SK-N-SH (cell line): Measurements from ENCODE around the gene CRYBG3. TPM values are rescaled to one million over a fixed set of nuclear protein-coding genes. Genes with fewer than 3 reads are reported as not detected.

Source experiments
- CTCF ChIA-PET: fragments of 300-600, 350-600 bp; formaldehyde crosslinking; extraction: SDS; loops from one replicate; lab custom pipeline; 2021; lab: Yijun Ruan, JAX
- POLR2A ChIA-PET: fragments of 350-600 bp; sonication (Branson Sonifier 250); formaldehyde crosslinking; extraction: SDS; loops from one replicate; lab custom pipeline; 2020; ENCODE audit warnings: antibody characterized with exemption, inconsistent platforms; lab: Yijun Ruan, JAX
- DNase-seq: peaks from one replicate; pipeline ENCODE4 v3.0.0; 2012
- H2AFZ ChIP-seq: fragments of 200-600 bp; sonication (generic); 2 replicates; pipeline ENCODE4 v1.8.1; 2016; ENCODE audit warnings: antibody characterized with exemption, mild to moderate bottlenecking, low read depth
- H3F3A ChIP-seq: fragments of 200-600 bp; sonication (generic); replicated peaks from 2 replicates; pipeline ENCODE3; 2016; ENCODE audit warnings: antibody characterized with exemption, mild to moderate bottlenecking; ENCODE audit not compliant: insufficient read depth
- H3K27ac ChIP-seq, 2 experiments: fragments of 200-500 bp in 1 of 2; fragments of 200-600 bp in 1 of 2; sonication (Bioruptor generic) in 1 of 2; sonication (generic), shearing (Covaris generic) in 1 of 2; 2 replicates each; pipeline versions ENCODE4 v1.5.1 to v1.6.1; 2014 to 2016; ENCODE audit warnings: low read depth in 2 of 2, inconsistent platforms in 1 of 2, low read length in 1 of 2, mild to moderate bottlenecking in 1 of 2, mixed read lengths in 1 of 2
- H3K27me3 ChIP-seq: fragments of 200-600 bp; sonication (generic), shearing (Covaris generic); 2 replicates; pipeline ENCODE4 v1.6.1; 2016; ENCODE audit warnings: mixed run types; ENCODE audit not compliant: insufficient read depth
- H3K36me3 ChIP-seq, 2 experiments: fragments of 200-500 bp in 1 of 2; fragments of 200-600 bp in 1 of 2; sonication (Bioruptor generic) in 1 of 2; sonication (generic) in 1 of 2; replicated peaks in 1 of 2; 2 replicates each; pipeline versions ENCODE3 to v1.5.1; 2014 to 2016; ENCODE audit warnings: low read length in 1 of 2, mild to moderate bottlenecking in 1 of 2; ENCODE audit not compliant: insufficient read depth in 2 of 2, control insufficient read depth in 1 of 2
- H3K4me1 ChIP-seq, 2 experiments: fragments of 200-500 bp in 1 of 2; fragments of 200-600 bp in 1 of 2; sonication (Bioruptor generic) in 1 of 2; sonication (generic), shearing (Covaris generic) in 1 of 2; 2 replicates each; pipeline versions ENCODE4 v1.5.1 to v1.6.1; 2014 to 2016; ENCODE audit warnings: low read depth in 1 of 2, low read length in 1 of 2, mixed run types in 1 of 2; ENCODE audit not compliant: insufficient read depth in 2 of 2, control insufficient read depth in 1 of 2
- H3K4me2 ChIP-seq: fragments of 200-600 bp; sonication (generic), shearing (Covaris generic); 2 replicates; pipeline ENCODE4 v1.6.1; 2017; ENCODE audit warnings: mixed run types
- H3K4me3 ChIP-seq, 2 experiments: fragments of 200-500 bp in 1 of 2; fragments of 200-600 bp in 1 of 2; sonication (Bioruptor generic) in 1 of 2; sonication (generic), shearing (Covaris generic) in 1 of 2; 2 replicates each; pipeline versions ENCODE4 v1.5.1 to v1.8.1; 2014 to 2016; ENCODE audit warnings: low read depth in 2 of 2, inconsistent platforms in 1 of 2, low read length in 1 of 2, mild to moderate bottlenecking in 1 of 2, mixed read lengths in 1 of 2, moderate library complexity in 1 of 2
- H3K79me2 ChIP-seq: fragments of 200-600 bp; sonication (generic); 2 replicates; pipeline ENCODE4 v1.8.1; 2017; ENCODE audit warnings: mild to moderate bottlenecking; ENCODE audit not compliant: insufficient read depth
- H3K9ac ChIP-seq: fragments of 200-600 bp; sonication (generic); 2 replicates; pipeline ENCODE4 v1.6.1; 2017; ENCODE audit warnings: mixed run types
- H3K9me2 ChIP-seq: fragments of 200-600 bp; sonication (generic); 2 replicates; pipeline ENCODE4 v1.6.1; 2017; ENCODE audit warnings: mixed run types
- H3K9me3 ChIP-seq: fragments of 200-600 bp; sonication (generic); 2 replicates; pipeline ENCODE4 v1.6.1; 2017; ENCODE audit warnings: mixed run types, mild to moderate bottlenecking, moderate library complexity
- H4K20me1 ChIP-seq: fragments of 200-600 bp; sonication (generic); 2 replicates; pipeline ENCODE4 v1.6.1; 2017; ENCODE audit warnings: mild to moderate bottlenecking, mixed run types; ENCODE audit not compliant: insufficient read depth
- EP300 ChIP-seq, 2 experiments: IDR thresholded peaks; 2 replicates each; pipeline versions ENCODE4 v1.4.0 to v1.6.1; 2012; ENCODE audit warnings: borderline replicate concordance in 1 of 2, low read depth in 1 of 2, low read length in 1 of 2
- GATA2 ChIP-seq: sonication (generic); formaldehyde crosslinking; IDR thresholded peaks from 2 replicates; pipeline ENCODE4 v1.5.0; 2020; ENCODE audit warnings: mild to moderate bottlenecking, missing genetic modification reagents
- WGBS: methylation state at CpG from one replicate; pipeline ENCODE4 v1.1.6; 2017; ENCODE audit warnings: low lambda C conversion rate; 5-methylcytosine and 5-hydroxymethylcytosine counted together
- polyA plus RNA-seq, 3 experiments: library from polyadenylated mRNA; depleted of rRNA; stranded (reverse); fragments of >200 nt; gene quantifications; 2 replicates each; pipeline ENCODE4 v1.2.3, GENCODE V29; 2012
- TF ChIP-seq, protein P1 (sequence below): fragments of 150-350 bp; IDR thresholded peaks from 2 replicates; pipeline ENCODE4 v1.6.1; 2016; ENCODE audit warnings: mild to moderate bottlenecking, low read depth, low read length
- TF ChIP-seq, protein P2 (sequence below): IDR thresholded peaks from 2 replicates; pipeline ENCODE4 v1.4.0; 2012; ENCODE audit warnings: low read depth, borderline replicate concordance
- TF ChIP-seq, protein P3 (sequence below): fragments of 200-600 bp; sonication (generic); IDR thresholded peaks from 2 replicates; pipeline ENCODE4 v1.6.1; 2017; ENCODE audit warnings: antibody characterized with exemption, mild to moderate bottlenecking, moderate library complexity

The CRYBG3 gene
- polyA plus RNA-seq, 1 of the 3 experiments (the other 2 are of a cell fraction): 2.4 TPM

DNA sequence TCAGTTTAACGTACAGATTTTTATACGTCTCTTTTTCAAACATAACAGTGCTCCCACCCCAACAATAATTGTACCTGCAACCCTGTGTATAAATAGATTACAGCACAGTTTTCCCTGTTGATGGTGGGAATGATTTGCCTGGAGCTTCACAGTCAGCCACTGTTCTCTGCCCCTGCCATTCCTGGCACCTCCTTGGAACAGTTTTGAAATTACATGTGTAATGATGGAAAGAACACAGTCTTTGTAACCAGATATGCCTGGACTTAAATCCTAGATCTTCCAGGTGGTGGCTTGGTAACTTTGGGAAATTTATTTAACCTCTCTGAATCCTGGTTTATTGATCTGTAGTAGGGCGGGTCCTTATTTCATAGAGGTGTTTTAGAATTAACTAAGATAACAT, 27.0 kb downstream of the CRYBG3 start:
- no peaks in the 10 kb centered on the region for H3K9me3 ChIP-seq
- WGBS: 88% methylated on average over 3 of the region's 3 CpGs
- TF ChIP-seq EP300 (IDR thresholded peaks at IDR 0.05; ENCODE audit: borderline replicate concordance in 1 of 2, low read depth in 1 of 2, low read length in 1 of 2): no peak
- TF ChIP-seq, all 33 proteins: peak for 0
- DNase-seq: no peak
- H3K4me1 ChIP-seq: no peaks in the 10 kb centered on the region; a peak in 1 of 4 replicates
- H3K9me2 ChIP-seq: no peaks in the 10 kb centered on the region
- H3K36me3 ChIP-seq: no peaks in the 10 kb centered on the region
- CTCF ChIA-PET: interaction anchor here (1.9 kb wide), 1 partner anchor 174 kb away, joined by 6 read pairs; no protein-coding TSS in a partner anchor
- H4K20me1 ChIP-seq: no peaks in the 10 kb centered on the region
- H2AFZ ChIP-seq: no peak overlapping the region
- H3K4me2 ChIP-seq: no peak overlapping the region
- H3K79me2 ChIP-seq: no peaks in the 10 kb centered on the region; the same call in 1 of the 2 replicates
- no peak overlapping the region for H3K4me3 ChIP-seq
- H3K27ac ChIP-seq: no peak overlapping the region
- no peaks in the 10 kb centered on the region for H3K27me3 ChIP-seq
- POLR2A ChIA-PET: no interaction called here
- no peak overlapping the region for H3K9ac ChIP-seq
- H3F3A ChIP-seq: no peaks in the 10 kb centered on the region

DNA sequence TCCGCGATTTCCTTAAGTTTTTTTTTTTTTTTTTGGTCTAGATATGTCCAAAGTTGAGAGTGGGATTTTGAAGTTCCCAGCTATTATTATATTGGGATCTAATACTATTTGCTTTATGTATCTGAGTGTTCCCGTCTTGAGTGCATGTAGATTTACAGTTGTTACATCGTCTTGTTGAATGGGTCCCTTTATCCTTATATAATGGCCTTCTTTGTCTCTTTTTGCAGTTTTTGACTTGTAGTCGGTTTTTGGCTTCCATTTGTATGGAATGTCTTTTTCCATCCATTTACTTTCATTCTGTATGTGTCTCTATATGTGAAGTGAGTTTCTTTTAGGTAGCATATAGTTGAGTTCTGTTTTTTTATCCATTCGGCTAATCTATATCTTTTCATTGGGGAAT, 35.6 kb downstream of the CRYBG3 start:
- H3K27me3 ChIP-seq: no peaks in the 10 kb centered on the region
- ChIA-PET POLR2A (no interaction called here), CTCF (no interaction called here)
- H3K9me2 ChIP-seq: no peaks in the 10 kb centered on the region
- no peak overlapping the region for H3K27ac ChIP-seq
- peaks cover 0 to 20% of the 10 kb centered on the region in 2 experiments for H3K36me3 ChIP-seq
- H3K4me2 ChIP-seq: no peak overlapping the region
- no peaks in the 10 kb centered on the region for H4K20me1 ChIP-seq
- peaks cover 6% of the 10 kb centered on the region for H3F3A ChIP-seq
- H3K4me1 ChIP-seq: no peaks in the 10 kb centered on the region
- WGBS: 83% methylated on average over 6 of the region's 6 CpGs
- DNase-seq: no peak
- TF ChIP-seq, protein P1, sequence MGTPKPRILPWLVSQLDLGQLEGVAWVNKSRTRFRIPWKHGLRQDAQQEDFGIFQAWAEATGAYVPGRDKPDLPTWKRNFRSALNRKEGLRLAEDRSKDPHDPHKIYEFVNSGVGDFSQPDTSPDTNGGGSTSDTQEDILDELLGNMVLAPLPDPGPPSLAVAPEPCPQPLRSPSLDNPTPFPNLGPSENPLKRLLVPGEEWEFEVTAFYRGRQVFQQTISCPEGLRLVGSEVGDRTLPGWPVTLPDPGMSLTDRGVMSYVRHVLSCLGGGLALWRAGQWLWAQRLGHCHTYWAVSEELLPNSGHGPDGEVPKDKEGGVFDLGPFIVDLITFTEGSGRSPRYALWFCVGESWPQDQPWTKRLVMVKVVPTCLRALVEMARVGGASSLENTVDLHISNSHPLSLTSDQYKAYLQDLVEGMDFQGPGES: no peak
- no peak for TF ChIP-seq GATA2 (CRISPR knock-in tag)
- TF ChIP-seq, protein P2, sequence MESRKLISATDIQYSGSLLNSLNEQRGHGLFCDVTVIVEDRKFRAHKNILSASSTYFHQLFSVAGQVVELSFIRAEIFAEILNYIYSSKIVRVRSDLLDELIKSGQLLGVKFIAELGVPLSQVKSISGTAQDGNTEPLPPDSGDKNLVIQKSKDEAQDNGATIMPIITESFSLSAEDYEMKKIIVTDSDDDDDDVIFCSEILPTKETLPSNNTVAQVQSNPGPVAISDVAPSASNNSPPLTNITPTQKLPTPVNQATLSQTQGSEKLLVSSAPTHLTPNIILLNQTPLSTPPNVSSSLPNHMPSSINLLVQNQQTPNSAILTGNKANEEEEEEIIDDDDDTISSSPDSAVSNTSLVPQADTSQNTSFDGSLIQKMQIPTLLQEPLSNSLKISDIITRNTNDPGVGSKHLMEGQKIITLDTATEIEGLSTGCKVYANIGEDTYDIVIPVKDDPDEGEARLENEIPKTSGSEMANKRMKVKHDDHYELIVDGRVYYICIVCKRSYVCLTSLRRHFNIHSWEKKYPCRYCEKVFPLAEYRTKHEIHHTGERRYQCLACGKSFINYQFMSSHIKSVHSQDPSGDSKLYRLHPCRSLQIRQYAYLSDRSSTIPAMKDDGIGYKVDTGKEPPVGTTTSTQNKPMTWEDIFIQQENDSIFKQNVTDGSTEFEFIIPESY: no peak
- TF ChIP-seq, protein P3, sequence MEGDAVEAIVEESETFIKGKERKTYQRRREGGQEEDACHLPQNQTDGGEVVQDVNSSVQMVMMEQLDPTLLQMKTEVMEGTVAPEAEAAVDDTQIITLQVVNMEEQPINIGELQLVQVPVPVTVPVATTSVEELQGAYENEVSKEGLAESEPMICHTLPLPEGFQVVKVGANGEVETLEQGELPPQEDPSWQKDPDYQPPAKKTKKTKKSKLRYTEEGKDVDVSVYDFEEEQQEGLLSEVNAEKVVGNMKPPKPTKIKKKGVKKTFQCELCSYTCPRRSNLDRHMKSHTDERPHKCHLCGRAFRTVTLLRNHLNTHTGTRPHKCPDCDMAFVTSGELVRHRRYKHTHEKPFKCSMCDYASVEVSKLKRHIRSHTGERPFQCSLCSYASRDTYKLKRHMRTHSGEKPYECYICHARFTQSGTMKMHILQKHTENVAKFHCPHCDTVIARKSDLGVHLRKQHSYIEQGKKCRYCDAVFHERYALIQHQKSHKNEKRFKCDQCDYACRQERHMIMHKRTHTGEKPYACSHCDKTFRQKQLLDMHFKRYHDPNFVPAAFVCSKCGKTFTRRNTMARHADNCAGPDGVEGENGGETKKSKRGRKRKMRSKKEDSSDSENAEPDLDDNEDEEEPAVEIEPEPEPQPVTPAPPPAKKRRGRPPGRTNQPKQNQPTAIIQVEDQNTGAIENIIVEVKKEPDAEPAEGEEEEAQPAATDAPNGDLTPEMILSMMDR: no peak
- H3K79me2 ChIP-seq: no peaks in the 10 kb centered on the region; the same call in none of the 2 replicates
- no peak overlapping the region for H3K9ac ChIP-seq
- peaks cover 4% of the 10 kb centered on the region; the same call in 1 of the 2 replicates for H3K9me3 ChIP-seq
- H2AFZ ChIP-seq: no peak overlapping the region
- no peak overlapping the region for H3K4me3 ChIP-seq
